H9 (cell line): ENCODE data around the gene NTPCR. TPM values are rescaled to one million over a fixed set of nuclear protein-coding genes. Genes with fewer than 3 reads are reported as not detected.

ENCODE experiments used
- DNase-seq: peaks from one replicate; pipeline ENCODE4 v3.0.0-alpha.2; 2017
- H2AFZ ChIP-seq: one replicate; pipeline ENCODE4 v1.6.1; 2013; ENCODE audit warnings: mild to moderate bottlenecking, low read length, control low read depth, moderate library complexity
- H2AK5ac ChIP-seq: 2 replicates; pipeline ENCODE4 v1.6.1; 2013; ENCODE audit warnings: low read length, control low read depth, mixed read lengths; ENCODE audit not compliant: insufficient read length
- H2BK120ac ChIP-seq: one replicate; pipeline ENCODE4 v1.6.1; 2013; ENCODE audit warnings: low read depth, mild to moderate bottlenecking, low read length, control low read depth, inconsistent platforms; ENCODE audit not compliant: poor library complexity, severe bottlenecking
- H2BK12ac ChIP-seq: 2 replicates; pipeline ENCODE4 v1.6.1; 2013; ENCODE audit warnings: low read length, control low read depth, mixed read lengths, low read depth; ENCODE audit not compliant: insufficient read length
- H2BK15ac ChIP-seq: 2 replicates; pipeline ENCODE4 v1.6.1; 2013; ENCODE audit warnings: low read depth, low read length, control low read depth
- H2BK20ac ChIP-seq: one replicate; pipeline ENCODE4 v1.6.1; 2013; ENCODE audit warnings: low read depth, mild to moderate bottlenecking, low read length, control low read depth, inconsistent platforms; ENCODE audit not compliant: poor library complexity, severe bottlenecking
- H2BK5ac ChIP-seq: 2 replicates; pipeline ENCODE4 v1.6.1; 2013; ENCODE audit warnings: low read length, control low read depth, mixed read lengths; ENCODE audit not compliant: insufficient read length
- H3K14ac ChIP-seq: 2 replicates; pipeline ENCODE4 v1.6.1; 2013; ENCODE audit warnings: low read length, control low read depth; ENCODE audit not compliant: insufficient read depth
- H3K18ac ChIP-seq: 2 replicates; pipeline ENCODE4 v1.6.1; 2013; ENCODE audit warnings: low read depth, mild to moderate bottlenecking, mixed read lengths, low read length, control low read depth; ENCODE audit not compliant: insufficient read length
- H3K23ac ChIP-seq: 2 replicates; pipeline ENCODE4 v1.6.1; 2013; ENCODE audit warnings: low read length, control low read depth, mixed read lengths, low read depth; ENCODE audit not compliant: insufficient read length
- H3K23me2 ChIP-seq: 2 replicates; pipeline ENCODE4 v1.6.1; 2013; ENCODE audit warnings: low read depth, mild to moderate bottlenecking, mixed read lengths, low read length, control low read depth; ENCODE audit not compliant: insufficient read length, poor library complexity, severe bottlenecking
- H3K27ac ChIP-seq: 2 replicates; pipeline ENCODE4 v1.5.1; 2013; ENCODE audit warnings: low read length, control low read depth, mixed read lengths, low read depth; ENCODE audit not compliant: insufficient read length
- H3K27me3 ChIP-seq: 2 replicates; pipeline ENCODE4 v1.6.1; 2013; ENCODE audit warnings: low read length, control low read depth, inconsistent platforms; ENCODE audit not compliant: insufficient read depth
- H3K4ac ChIP-seq: 2 replicates; pipeline ENCODE4 v1.6.1; 2013; ENCODE audit warnings: low read depth, mild to moderate bottlenecking, control low read depth, inconsistent platforms, low read length, moderate library complexity
- H3K4me1 ChIP-seq: 2 replicates; pipeline ENCODE4 v1.6.1; 2013; ENCODE audit warnings: low read length, control low read depth, inconsistent platforms; ENCODE audit not compliant: insufficient read depth
- H3K4me2 ChIP-seq: 2 replicates; pipeline ENCODE4 v1.6.1; 2013; ENCODE audit warnings: low read length, control low read depth, mixed read lengths; ENCODE audit not compliant: insufficient read length, insufficient read depth
- H3K56ac ChIP-seq: 2 replicates; pipeline ENCODE4 v1.6.1; 2013; ENCODE audit warnings: low read depth, mild to moderate bottlenecking, mixed read lengths, low read length, control low read depth; ENCODE audit not compliant: insufficient read length
- H3K79me1 ChIP-seq: 2 replicates; pipeline ENCODE4 v1.6.1; 2013; ENCODE audit warnings: low read depth, mild to moderate bottlenecking, moderate library complexity, low read length, control low read depth, inconsistent platforms; ENCODE audit not compliant: insufficient read depth, poor library complexity, severe bottlenecking
- H3K79me2 ChIP-seq: 2 replicates; pipeline ENCODE4 v1.6.1; 2013; ENCODE audit warnings: low read length, control low read depth, inconsistent platforms; ENCODE audit not compliant: insufficient read depth
- H3K9ac ChIP-seq: 2 replicates; pipeline ENCODE4 v1.6.1; 2013; ENCODE audit warnings: low read length, control low read depth, mixed read lengths; ENCODE audit not compliant: insufficient read length; ENCODE audit errors: extremely low read depth
- H3K9me3 ChIP-seq: one replicate; pipeline ENCODE4 v1.6.1; 2013; ENCODE audit warnings: low read depth, low read length, inconsistent platforms; ENCODE audit not compliant: control insufficient read depth
- H3T11ph ChIP-seq: one replicate; pipeline ENCODE4 v1.6.1; 2013; ENCODE audit warnings: mild to moderate bottlenecking, low read length, control low read depth, inconsistent platforms
- H4K20me1 ChIP-seq: one replicate; pipeline ENCODE4 v1.6.1; 2013; ENCODE audit not compliant: control insufficient read depth, insufficient read length, insufficient read depth
- H4K5ac ChIP-seq: 2 replicates; pipeline ENCODE4 v1.6.1; 2013; ENCODE audit warnings: low read depth, mild to moderate bottlenecking, mixed read lengths, low read length, control low read depth; ENCODE audit not compliant: insufficient read length
- H4K8ac ChIP-seq: replicated peaks from 2 replicates; pipeline ENCODE4 v1.6.1; 2013; ENCODE audit warnings: low read length, control low read depth, mixed read lengths, low read depth; ENCODE audit not compliant: insufficient read length
- H4K91ac ChIP-seq: 2 replicates; pipeline ENCODE4 v1.6.1; 2013; ENCODE audit warnings: low read depth, mild to moderate bottlenecking, moderate library complexity, mixed read lengths, low read length, control low read depth; ENCODE audit not compliant: insufficient read length
- H3K27ac Mint-ChIP-seq, 3 experiments: 2 replicates in 2 of 3; 3 replicates in 1 of 3; pipeline ENCODE4 v1.8.0; 2020 to 2021; ENCODE audit warnings: mixed read lengths in 3 of 3, mild to moderate bottlenecking in 1 of 3, moderate library complexity in 1 of 3
- H3K27me3 Mint-ChIP-seq: 2 replicates; pipeline ENCODE4 v1.8.0; 2021; ENCODE audit warnings: low read depth, mild to moderate bottlenecking, moderate library complexity, mixed read lengths
- H3K36me3 Mint-ChIP-seq, 3 experiments: 2 replicates in 2 of 3; 3 replicates in 1 of 3; pipeline ENCODE4 v1.8.0; 2020 to 2021; ENCODE audit warnings: low read depth in 3 of 3, mixed read lengths in 3 of 3; ENCODE audit not compliant: insufficient read depth in 1 of 3
- H3K4me1 Mint-ChIP-seq, 2 experiments: 2 replicates each; pipeline ENCODE4 v1.8.0; 2020; ENCODE audit warnings: mixed read lengths in 2 of 2
- H3K4me3 Mint-ChIP-seq, 2 experiments: 2 replicates in 1 of 2; 3 replicates in 1 of 2; pipeline ENCODE4 v1.8.0; 2020 to 2021; ENCODE audit warnings: mild to moderate bottlenecking in 2 of 2, mixed read lengths in 2 of 2, moderate library complexity in 1 of 2
- H3K9me3 Mint-ChIP-seq, 2 experiments: 2 replicates in 1 of 2; 3 replicates in 1 of 2; pipeline ENCODE4 v1.8.0; 2020; ENCODE audit warnings: mild to moderate bottlenecking in 2 of 2, mixed read lengths in 2 of 2, moderate library complexity in 1 of 2
- WGBS: extraction: QIAGEN DNeasy Blood & Tissue Kit; methylation state at CpG from one replicate; pipeline ENCODE4 v1.1.7; 2013; ENCODE audit warnings: missing lambda C conversion rate, low lambda C conversion rate, mixed read lengths; ENCODE audit not compliant: insufficient read length; ENCODE audit errors: extremely low coverage; 5-methylcytosine and 5-hydroxymethylcytosine counted together
- total RNA-seq: library from RNA; stranded (reverse); gene quantifications from 2 replicates; pipeline ENCODE4 v1.2.1, GENCODE V29; 2021
- TF ChIP-seq, protein P1 (sequence below): fragments of 200-600 bp; sonication (generic); conservative IDR thresholded peaks from 3 replicates; pipeline ENCODE4 v1.8.0; 2021; ENCODE audit warnings: antibody characterized with exemption, mild to moderate bottlenecking

Gene NTPCR
- total RNA-seq, 1 experiment from 2014 or later = 87.4 TPM

DNA sequence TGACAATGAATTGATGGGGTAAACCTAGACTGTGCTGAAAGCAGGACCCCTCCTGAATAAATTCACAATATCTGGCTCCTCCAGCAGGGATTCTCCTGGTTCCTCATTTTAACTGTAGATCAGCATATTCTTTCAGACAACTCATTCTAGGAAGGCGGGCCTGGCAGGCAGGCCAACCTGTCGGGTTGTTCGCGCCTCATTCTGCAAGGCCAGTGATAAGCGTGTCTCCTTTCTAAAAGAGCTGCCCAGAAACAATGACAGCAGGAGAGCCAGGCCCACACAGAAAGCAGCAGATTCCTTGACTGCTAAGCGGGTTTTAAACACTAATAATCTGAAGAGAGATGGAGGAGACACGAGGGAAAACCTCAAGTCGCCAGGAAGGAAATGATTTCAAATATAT is 70.0 kb downstream of the NTPCR start:
- Mint-ChIP-seq H3K27ac (0 out of 7 replicates have a peak overlapping the region, but pooled peaks of 1 of the 3 experiments have one; percentile 46), H3K36me3 (peaks cover 12 to 19% (median 17%) of the 10 kb centered on the region in 3 experiments), H3K4me3 (no peak overlapping the region), H3K27me3 (no peaks in the 10 kb centered on the region), H3K4me1 (peaks cover 11 to 16% of the 10 kb centered on the region in 2 experiments), H3K9me3 (no peaks in the 10 kb centered on the region)
- H2AFZ ChIP-seq = no peak overlapping the region
- H3K4me1 ChIP-seq = no peaks in the 10 kb centered on the region
- no peak overlapping the region for H2BK20ac ChIP-seq
- no peaks in the 10 kb centered on the region for H3K9me3 ChIP-seq
- no peak overlapping the region for H3K23ac ChIP-seq
- no peak overlapping the region for H4K5ac ChIP-seq
- TF ChIP-seq, protein P1, sequence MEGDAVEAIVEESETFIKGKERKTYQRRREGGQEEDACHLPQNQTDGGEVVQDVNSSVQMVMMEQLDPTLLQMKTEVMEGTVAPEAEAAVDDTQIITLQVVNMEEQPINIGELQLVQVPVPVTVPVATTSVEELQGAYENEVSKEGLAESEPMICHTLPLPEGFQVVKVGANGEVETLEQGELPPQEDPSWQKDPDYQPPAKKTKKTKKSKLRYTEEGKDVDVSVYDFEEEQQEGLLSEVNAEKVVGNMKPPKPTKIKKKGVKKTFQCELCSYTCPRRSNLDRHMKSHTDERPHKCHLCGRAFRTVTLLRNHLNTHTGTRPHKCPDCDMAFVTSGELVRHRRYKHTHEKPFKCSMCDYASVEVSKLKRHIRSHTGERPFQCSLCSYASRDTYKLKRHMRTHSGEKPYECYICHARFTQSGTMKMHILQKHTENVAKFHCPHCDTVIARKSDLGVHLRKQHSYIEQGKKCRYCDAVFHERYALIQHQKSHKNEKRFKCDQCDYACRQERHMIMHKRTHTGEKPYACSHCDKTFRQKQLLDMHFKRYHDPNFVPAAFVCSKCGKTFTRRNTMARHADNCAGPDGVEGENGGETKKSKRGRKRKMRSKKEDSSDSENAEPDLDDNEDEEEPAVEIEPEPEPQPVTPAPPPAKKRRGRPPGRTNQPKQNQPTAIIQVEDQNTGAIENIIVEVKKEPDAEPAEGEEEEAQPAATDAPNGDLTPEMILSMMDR = no peak
- H3T11ph ChIP-seq = no peak overlapping the region
- H3K18ac ChIP-seq = no peak overlapping the region
- H2AK5ac ChIP-seq = no peak overlapping the region
- no peak overlapping the region for H3K4me2 ChIP-seq
- no peak overlapping the region for H2BK15ac ChIP-seq
- H2BK5ac ChIP-seq = no peak overlapping the region
- H3K4ac ChIP-seq = no peak overlapping the region
- H3K9ac ChIP-seq = no peak overlapping the region
- no peak overlapping the region for H3K56ac ChIP-seq
- H2BK120ac ChIP-seq = no peak overlapping the region
- H3K23me2 ChIP-seq = no peaks in the 10 kb centered on the region
- H3K27me3 ChIP-seq = no peaks in the 10 kb centered on the region
- no peak for DNase-seq
- no peaks in the 10 kb centered on the region for H3K79me2 ChIP-seq
- no peaks in the 10 kb centered on the region for H3K79me1 ChIP-seq
- no peak overlapping the region for H3K27ac ChIP-seq
- no peak overlapping the region for H4K91ac ChIP-seq
- no peak overlapping the region for H2BK12ac ChIP-seq
- WGBS = no CpG with 5 or more reads among the region's 8 CpGs
- no peaks in the 10 kb centered on the region for H4K20me1 ChIP-seq
- H3K14ac ChIP-seq = no peak overlapping the region
- H4K8ac ChIP-seq = no peak overlapping the region
